K562 (cell line): ENCODE data around the gene TUT1. TPM values are rescaled to one million over a fixed set of nuclear protein-coding genes. Genes with fewer than 3 reads are reported as not detected.

Experiments
- ATAC-seq: fragments of 200-7000 bp; cut with Tn5 transposase; 3 replicates; pipeline ENCODE4 v1.9.1; 2020; ENCODE audit warnings: moderate library complexity
- BruUV-seq: library from RNA; stranded (reverse); fragments of 400-500 nt; replicated peaks from 2 replicates; lab custom pipeline; 2021; lab: Mats Ljungman, UMichigan
- CTCF ChIA-PET: fragments of 300-600 bp; formaldehyde crosslinking; extraction: SDS; loops from one replicate; lab custom pipeline; 2021; ENCODE audit warnings: low intra/inter-chr PET ratio; lab: Yijun Ruan, JAX
- POLR2A ChIA-PET: fragments of 300-600, 350-650 bp; sonication (Branson Sonifier 250); formaldehyde crosslinking; extraction: SDS; loops from one replicate; lab custom pipeline; 2021; ENCODE audit warnings: antibody characterized with exemption, inconsistent platforms; lab: Yijun Ruan, JAX
- DNase-seq, 4 experiments: peaks; one replicate each; pipeline versions ENCODE4 v3.0.0 to v3.0.0-alpha.2; 2011 to 2018; ENCODE audit warnings: low spot score in 3 of 4, mixed read lengths in 3 of 4; ENCODE audit errors: extremely low read depth in 1 of 4
- FAIRE-seq: peaks from 2 replicates; lab custom pipeline; 2011; peaks lifted over from hg19 to GRCh38; lab: Jason Lieb, UNC
- H2AFZ ChIP-seq: 2 replicates; pipeline ENCODE4 v1.6.0; 2011; ENCODE audit warnings: low read depth, low read length, control low read depth, inconsistent platforms
- H3K27ac ChIP-seq: fragments of 200-600 bp; 3 replicates; pipeline ENCODE4 v1.8.0; 2011; ENCODE audit warnings: low read depth, mild to moderate bottlenecking, control low read depth, inconsistent platforms, low read length, moderate library complexity, mixed read lengths; ENCODE audit errors: extremely low read depth
- H3K27me3 ChIP-seq, 2 experiments: fragments of 300-600 bp in 1 of 2; 2 replicates in 1 of 2; 3 replicates in 1 of 2; pipeline versions ENCODE4 v1.6.0 to v1.8.0; 2011; ENCODE audit warnings: inconsistent platforms in 2 of 2, low read length in 2 of 2, mild to moderate bottlenecking in 1 of 2, mixed read lengths in 1 of 2, moderate library complexity in 1 of 2; ENCODE audit not compliant: control insufficient read depth in 2 of 2, insufficient read depth in 2 of 2
- H3K36me3 ChIP-seq: fragments of 300-600 bp; 3 replicates; pipeline ENCODE4 v1.8.0; 2011; ENCODE audit warnings: mild to moderate bottlenecking, low read length, inconsistent platforms; ENCODE audit not compliant: control insufficient read depth, insufficient read depth
- H3K4me1 ChIP-seq, 2 experiments: fragments of 200-600 bp in 1 of 2; replicated peaks in 1 of 2; 2 replicates in 1 of 2; 3 replicates in 1 of 2; pipeline versions ENCODE4 v1.5.1 to v1.8.0; 2011; ENCODE audit warnings: inconsistent platforms in 2 of 2, low read length in 2 of 2, mild to moderate bottlenecking in 1 of 2, mixed read lengths in 1 of 2, moderate library complexity in 1 of 2; ENCODE audit not compliant: control insufficient read depth in 2 of 2, insufficient read depth in 2 of 2
- H3K4me2 ChIP-seq: 2 replicates; pipeline ENCODE4 v1.6.1; 2011; ENCODE audit warnings: low read length, control low read depth, inconsistent platforms, mixed read lengths; ENCODE audit not compliant: insufficient read depth
- H3K4me3 ChIP-seq: fragments of 200-600 bp; sonication (generic), shearing (Covaris generic); 2 replicates; pipeline ENCODE4 v1.5.1; 2016; ENCODE audit warnings: control low read depth, inconsistent platforms
- H3K79me2 ChIP-seq: fragments of 200-600 bp; 3 replicates; pipeline ENCODE4 v1.8.0; 2011; ENCODE audit warnings: low read length, inconsistent platforms; ENCODE audit not compliant: control insufficient read depth, insufficient read depth
- H3K9ac ChIP-seq, 2 experiments: 2 replicates each; pipeline versions ENCODE4 v1.6.0 to v1.6.1; 2011; ENCODE audit warnings: low read depth in 2 of 2, low read length in 2 of 2, control low read depth in 1 of 2, inconsistent platforms in 1 of 2, mild to moderate bottlenecking in 1 of 2, mixed read lengths in 1 of 2; ENCODE audit not compliant: insufficient read depth in 1 of 2
- H3K9me1 ChIP-seq: one replicate; pipeline ENCODE4 v1.6.0; 2011; ENCODE audit warnings: inconsistent platforms, mild to moderate bottlenecking, low read length, moderate library complexity; ENCODE audit not compliant: control insufficient read depth, insufficient read depth
- H3K9me3 ChIP-seq: replicated peaks from 2 replicates; pipeline ENCODE4 v1.5.1; 2011; ENCODE audit warnings: low read depth, low read length, inconsistent platforms; ENCODE audit not compliant: control insufficient read depth, insufficient read depth
- H4K20me1 ChIP-seq: replicated peaks from 2 replicates; pipeline ENCODE4 v1.6.1; 2011; ENCODE audit warnings: low read length, inconsistent platforms, mixed read lengths; ENCODE audit not compliant: control insufficient read depth, insufficient read depth
- CTCF ChIP-seq, 3 experiments: IDR thresholded peaks in 2 of 3; conservative IDR thresholded peaks in 1 of 3; 2 replicates each; pipeline ENCODE4 v1.5.1; 2011 to 2012; ENCODE audit warnings: low read length in 3 of 3, mild to moderate bottlenecking in 3 of 3, control low read depth in 2 of 3, improper control_type of control experiment in 1 of 3, inconsistent platforms in 1 of 3, low read depth in 1 of 3, mixed read lengths in 1 of 3, moderate library complexity in 1 of 3; ENCODE audit not compliant: insufficient read depth in 2 of 3
- E2F6 ChIP-seq, 2 experiments: IDR thresholded peaks; 2 replicates each; pipeline ENCODE4 v1.6.1; 2011; ENCODE audit warnings: borderline replicate concordance in 1 of 2, control low read depth in 1 of 2, low read depth in 1 of 2, low read length in 1 of 2, mild to moderate bottlenecking in 1 of 2, mixed read lengths in 1 of 2, moderate library complexity in 1 of 2; ENCODE audit not compliant: insufficient read depth in 1 of 2, insufficient read length in 1 of 2, poor library complexity in 1 of 2, severe bottlenecking in 1 of 2; ENCODE audit errors: extremely low read depth in 1 of 2
- LCOR ChIP-seq: sonication (generic); formaldehyde crosslinking; IDR thresholded peaks from 2 replicates; pipeline ENCODE4 v1.8.0; 2022; ENCODE audit warnings: mild to moderate bottlenecking, missing genetic modification reagents
- MCM5 ChIP-seq: fragments of 450-650 bp; IDR thresholded peaks from 2 replicates; pipeline ENCODE4 v1.6.1; 2016; ENCODE audit warnings: low read depth
- MTA1 ChIP-seq: fragments of 450-650 bp; IDR thresholded peaks from 2 replicates; pipeline ENCODE4 v1.6.1; 2017; ENCODE audit warnings: borderline replicate concordance
- RBM34 ChIP-seq: fragments of 200-400 bp; formaldehyde crosslinking; IDR thresholded peaks from 2 replicates; pipeline ENCODE4 v1.6.1; 2018; ENCODE audit warnings: low read length, borderline replicate concordance; ENCODE audit not compliant: insufficient read depth
- UBTF ChIP-seq, 2 experiments: IDR thresholded peaks; 2 replicates each; pipeline ENCODE4 v1.6.1; 2012; ENCODE audit warnings: improper control_type of control experiment in 2 of 2, low read depth in 2 of 2, low read length in 2 of 2, borderline replicate concordance in 1 of 2
- ZBTB12 ChIP-seq: fragments of 250-450 bp; sonication (Bioruptor Pico); IDR thresholded peaks from 2 replicates; pipeline ENCODE4 v1.4.0; 2020
- ZHX1 ChIP-seq: fragments of 150-350 bp; conservative IDR thresholded peaks from 2 replicates; pipeline ENCODE4 v1.6.1; 2014; ENCODE audit warnings: low read length
- ZNF316 ChIP-seq: fragments of 450-650 bp; IDR thresholded peaks from 2 replicates; pipeline ENCODE4 v1.6.1; 2016
- WGBS: fragments of 100-300 bp; shearing (Covaris generic); methylation state at CpG from one replicate; pipeline ENCODE4 v1.1.6; 2016; ENCODE audit warnings: low coverage, mixed read lengths; ENCODE audit not compliant: insufficient coverage; ENCODE audit errors: missing lambda C conversion rate; 5-methylcytosine and 5-hydroxymethylcytosine counted together
- in situ Hi-C: fragments of 300-500 bp; cut with MboI; formaldehyde crosslinking; loops from 4 replicates; pipeline ENCODE4 v1.15.0; 2018; ENCODE audit warnings: inconsistent platforms, mixed read lengths
- intact Hi-C: fragments of 100-400 bp; cut with micrococcal nuclease; formaldehyde crosslinking; loops from 2 replicates; pipeline ENCODE4 v1.14.2; 2022
- polyA plus RNA-seq, 8 experiments: library from polyadenylated mRNA; depleted of rRNA in 4 of 8; stranded (reverse) in 5 of 8; unstranded in 3 of 8; fragments of >200 nt; fragmentation: Nextera tagmentation in 2 of 8; fragmentation: Illumina TruSeq in 1 of 8; extraction: Ambion mirVana in 2 of 8; extraction: Trizol in 1 of 8; gene quantifications; 2 replicates each; pipeline versions ENCODE4 v1.2.1 to v1.2.3, GENCODE V29; 2011 to 2014; ENCODE audit warnings: inconsistent platforms in 1 of 8, missing spikeins in 1 of 8
- total RNA-seq, 7 experiments: library from RNA; depleted of rRNA in 6 of 7; stranded (reverse); fragments of >200 nt in 6 of 7; fragmentation: Illumina TruSeq in 2 of 7; extraction: Trizol in 2 of 7; gene quantifications; 2 replicates each; pipeline versions ENCODE4 v1.2.1 to v1.2.3, GENCODE V29; 2011 to 2021; ENCODE audit warnings: low replicate concordance in 1 of 7

The TUT1 gene
- total and polyA plus RNA-seq, 9 of the 15 experiments (the other 6 are each of a cell fraction or from before 2014, with no cell fraction given), result 0.66 to 44.3 (median 15.7) TPM

GRCh38 chr11:62603072-62603408, 11.7 kb upstream of the TUT1 start:
- ChIA-PET CTCF (no interaction called here), POLR2A (interaction anchor here (1.0 to 2.4 kb wide), 3 partner anchors 9 to 62 kb away, joined by 3 to 10 read pairs (median 5); partner anchors contain the start of genes C11orf98, CSKMT and TUT1)
- H3K36me3 ChIP-seq, result peaks cover 70% of the 10 kb centered on the region
- FAIRE-seq (no peak), DNase-seq (no peak), ATAC-seq (no peak)
- no peaks in the 10 kb centered on the region for H3K9me3 ChIP-seq
- H3K9me1 ChIP-seq, result no peaks in the 10 kb centered on the region
- no peak overlapping the region for H2AFZ ChIP-seq
- no TSS peak for BruUV-seq
- no peak overlapping the region for H3K4me2 ChIP-seq
- no peak overlapping the region for H3K27ac ChIP-seq
- H4K20me1 ChIP-seq, result no peaks in the 10 kb centered on the region
- intact Hi-C loops, result loop anchor here (5.0 kb wide), 1 partner anchor 69 kb away; the partner anchor contains the start of genes LBHD1 and UQCC3
- H3K27me3 ChIP-seq, result no peaks in the 10 kb centered on the region
- peaks cover 40% of the 10 kb centered on the region for H3K79me2 ChIP-seq
- H3K9ac ChIP-seq, result peak overlapping the region in 1 of 2 experiments; percentile 97; a peak in 2 of 4 replicates
- no peak overlapping the region for H3K4me3 ChIP-seq
- 90% methylated on average over 8 of the region's 13 CpGs for WGBS
- H3K4me1 ChIP-seq, result peaks cover 14 to 43% of the 10 kb centered on the region in 2 experiments; a peak in 4 of 5 replicates
- in situ Hi-C loops, result no loop called here
- no peak for TF ChIP-seq ZBTB12
- no peak for TF ChIP-seq ZNF316
- TF ChIP-seq CTCF (IDR thresholded peaks at IDR 0.05 in 2 of 3, conservative IDR thresholded peaks at IDR 0.05 in 1 of 3; ENCODE audit: insufficient read depth in 2 of 3, low read depth in 1 of 3, low read length in 3 of 3), result no peak
- no peak for TF ChIP-seq E2F6 (IDR thresholded peaks at IDR 0.05; ENCODE audit: borderline replicate concordance in 1 of 2, extremely low read depth in 1 of 2, insufficient read depth in 1 of 2, insufficient read length in 1 of 2, low read depth in 1 of 2, low read length in 1 of 2, poor library complexity in 1 of 2, severe bottlenecking in 1 of 2)
- no peak for TF ChIP-seq RBM34
- TF ChIP-seq MCM5, result no peak
- TF ChIP-seq LCOR (CRISPR knock-in tag), result no peak
- TF ChIP-seq UBTF (IDR thresholded peaks at IDR 0.05; ENCODE audit: borderline replicate concordance in 1 of 2, low read depth in 2 of 2, low read length in 2 of 2), result no peak
- no peak for TF ChIP-seq ZHX1
- TF ChIP-seq MTA1, result no peak
